AG04450 (cell line): ENCODE data around the gene NRG3. TPM values are rescaled to one million over a fixed set of nuclear protein-coding genes. Genes with fewer than 3 reads are reported as not detected.

Experiments
- CTCF ChIA-PET: fragments of 300-600, 350-600 bp; formaldehyde crosslinking; extraction: SDS; loops from one replicate; lab custom pipeline; 2022; ENCODE audit warnings: antibody characterized with exemption, inconsistent platforms; lab: Charles Lee
- POLR2A ChIA-PET: fragments of 350-600 bp; formaldehyde crosslinking; extraction: SDS; loops from one replicate; lab custom pipeline; 2021; ENCODE audit warnings: antibody characterized with exemption, inconsistent platforms; lab: Yijun Ruan, JAX
- DNase-seq: peaks from one replicate; pipeline ENCODE4 v3.0.0-alpha.2; 2011; ENCODE audit warnings: low read depth, low spot score
- H3K27ac ChIP-seq: one replicate; pipeline ENCODE4 v1.5.1; 2012; ENCODE audit warnings: low read depth, low read length, control low read depth
- H3K27me3 ChIP-seq: one replicate; pipeline ENCODE4 v1.6.0; 2012; ENCODE audit warnings: low read length; ENCODE audit not compliant: control insufficient read depth, insufficient read depth
- H3K4me3 ChIP-seq: 2 replicates; pipeline ENCODE4 v1.5.1; 2011; ENCODE audit warnings: mild to moderate bottlenecking, low read depth, low read length, control low read depth
- H3K9me3 ChIP-seq: 2 replicates; pipeline ENCODE4 v1.5.1; 2012; ENCODE audit warnings: low read length; ENCODE audit not compliant: control insufficient read depth, insufficient read depth
- CTCF ChIP-seq: IDR thresholded peaks from 2 replicates; pipeline ENCODE4 v1.5.1; 2011; ENCODE audit warnings: low read depth, low read length, control low read depth, inconsistent platforms
- polyA plus RNA-seq: library from polyadenylated mRNA; depleted of rRNA; stranded (reverse); fragments of >200 nt; gene quantifications from 2 replicates; pipeline ENCODE4 v1.2.3, GENCODE V29; 2011

NRG3 gene
- polyA plus RNA-seq, 1 experiment, result not detected

- CTCF ChIA-PET, result no interaction called here
- POLR2A ChIA-PET, result no interaction called here
Observed at GRCh38 chr10:82162549-82163195, 287.7 kb downstream of the NRG3 start.

DNA sequence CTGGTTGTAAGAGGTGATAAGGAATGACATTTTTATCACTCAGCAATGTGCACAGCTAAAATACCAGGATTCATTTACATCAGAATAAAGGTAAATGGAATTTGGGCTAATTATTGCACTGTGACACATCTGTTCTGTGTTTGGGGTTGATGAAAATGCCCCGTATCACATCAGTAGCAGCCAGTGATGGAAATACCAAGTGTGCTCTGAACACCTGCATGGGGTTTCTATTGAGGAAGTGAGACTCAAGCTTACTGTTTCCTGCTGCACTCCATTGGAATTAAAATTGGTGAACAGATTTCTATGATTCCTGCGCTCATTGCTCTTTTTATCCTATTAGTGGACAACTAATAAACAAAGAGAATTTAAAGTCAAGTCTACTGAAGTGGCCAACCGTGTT lies 296.9 kb downstream of the NRG3 start:
- Histone ChIP-seq H3K9me3 (peaks cover 9% of the 10 kb centered on the region), H3K4me3 (no peak overlapping the region), H3K27ac (no peak overlapping the region), H3K27me3 (no peaks in the 10 kb centered on the region)
- no peak for DNase-seq
- CTCF ChIA-PET, result no interaction called here
- TF ChIP-seq CTCF, result no peak
- POLR2A ChIA-PET, result no interaction called here

More at GRCh38 chr10:82162549-82163195, 287.7 kb downstream of the NRG3 start:
- no peak for DNase-seq
- no peaks in the 10 kb centered on the region for H3K27me3 ChIP-seq
- no peak overlapping the region for H3K4me3 ChIP-seq
- no peak overlapping the region for H3K27ac ChIP-seq
- H3K9me3 ChIP-seq, result peaks cover 3% of the 10 kb centered on the region; the same call in 1 of the 2 replicates
- no peak for TF ChIP-seq CTCF

DNA sequence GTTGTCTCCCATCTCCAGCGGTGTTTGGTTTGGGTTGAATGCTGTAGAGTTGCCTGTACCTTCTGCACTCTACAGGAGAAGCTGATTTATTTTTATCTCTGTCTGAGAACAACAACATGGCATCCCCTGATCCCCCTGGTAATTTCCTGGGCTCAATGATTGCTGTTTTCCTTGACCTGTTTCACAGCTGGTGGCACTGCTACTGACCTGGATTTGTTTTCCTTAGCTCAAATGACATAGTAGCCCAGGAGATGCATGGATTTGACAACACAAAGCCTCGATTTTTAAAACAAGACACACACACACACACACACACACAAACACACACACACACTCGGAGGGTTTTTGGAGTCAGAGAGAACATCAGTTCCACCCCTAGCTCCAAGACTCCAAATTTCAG lies 301.6 kb downstream of the NRG3 start:
- TF ChIP-seq CTCF, result no peak
- Histone ChIP-seq H3K9me3 (peaks cover 9% of the 10 kb centered on the region), H3K4me3 (no peak overlapping the region), H3K27me3 (no peaks in the 10 kb centered on the region), H3K27ac (no peak overlapping the region)
- POLR2A ChIA-PET, result no interaction called here
- CTCF ChIA-PET, result no interaction called here
- no peak for DNase-seq

- no peak overlapping the region for H3K4me3 ChIP-seq
- ChIA-PET CTCF (no interaction called here), POLR2A (no interaction called here)
- H3K27me3 ChIP-seq, result no peaks in the 10 kb centered on the region
- no peak overlapping the region for H3K27ac ChIP-seq
- TF ChIP-seq CTCF, result no peak
- DNase-seq, result no peak
- peaks cover 13% of the 10 kb centered on the region for H3K9me3 ChIP-seq
Observed at GRCh38 chr10:82190432-82191260, 315.7 kb downstream of the NRG3 start.

DNA sequence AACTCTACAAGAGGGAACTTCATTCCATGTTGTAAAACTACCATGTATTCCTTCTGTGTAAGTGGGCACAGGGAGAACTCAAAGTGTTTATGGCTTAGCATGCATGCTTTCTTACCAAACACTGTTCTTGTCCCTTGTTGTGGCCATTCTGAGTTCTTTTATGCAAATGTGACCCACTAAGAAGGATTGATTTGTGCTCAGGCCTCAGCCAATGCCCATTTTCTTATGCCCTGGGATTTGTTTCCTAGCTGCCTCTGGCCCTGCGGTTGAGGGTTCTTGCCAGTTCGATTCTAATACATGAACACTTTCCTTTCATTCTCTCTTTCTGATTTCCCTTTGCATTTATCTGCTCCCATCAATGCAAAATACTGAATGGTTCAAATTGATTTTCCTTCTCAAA lies 316.7 kb downstream of the NRG3 start:
- DNase-seq, result no peak
- no peaks in the 10 kb centered on the region for H3K27me3 ChIP-seq
- no peak overlapping the region for H3K27ac ChIP-seq
- POLR2A ChIA-PET, result no interaction called here
- CTCF ChIA-PET, result no interaction called here
- peaks cover 13% of the 10 kb centered on the region for H3K9me3 ChIP-seq
- no peak for TF ChIP-seq CTCF
- no peak overlapping the region for H3K4me3 ChIP-seq
